ENCODE measurements around the gene HENMT1.

- TF ChIP-seq POLR2AphosphoS5 (IDR thresholded peaks at IDR 0.05) = no peak
- TF ChIP-seq, protein P1, sequence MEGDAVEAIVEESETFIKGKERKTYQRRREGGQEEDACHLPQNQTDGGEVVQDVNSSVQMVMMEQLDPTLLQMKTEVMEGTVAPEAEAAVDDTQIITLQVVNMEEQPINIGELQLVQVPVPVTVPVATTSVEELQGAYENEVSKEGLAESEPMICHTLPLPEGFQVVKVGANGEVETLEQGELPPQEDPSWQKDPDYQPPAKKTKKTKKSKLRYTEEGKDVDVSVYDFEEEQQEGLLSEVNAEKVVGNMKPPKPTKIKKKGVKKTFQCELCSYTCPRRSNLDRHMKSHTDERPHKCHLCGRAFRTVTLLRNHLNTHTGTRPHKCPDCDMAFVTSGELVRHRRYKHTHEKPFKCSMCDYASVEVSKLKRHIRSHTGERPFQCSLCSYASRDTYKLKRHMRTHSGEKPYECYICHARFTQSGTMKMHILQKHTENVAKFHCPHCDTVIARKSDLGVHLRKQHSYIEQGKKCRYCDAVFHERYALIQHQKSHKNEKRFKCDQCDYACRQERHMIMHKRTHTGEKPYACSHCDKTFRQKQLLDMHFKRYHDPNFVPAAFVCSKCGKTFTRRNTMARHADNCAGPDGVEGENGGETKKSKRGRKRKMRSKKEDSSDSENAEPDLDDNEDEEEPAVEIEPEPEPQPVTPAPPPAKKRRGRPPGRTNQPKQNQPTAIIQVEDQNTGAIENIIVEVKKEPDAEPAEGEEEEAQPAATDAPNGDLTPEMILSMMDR (IDR thresholded peaks at IDR 0.05) = no peak
Measured at GRCh38 chr1:108615544-108615943, 45.3 kb downstream of the HENMT1 start.

Measured in transverse colon (tissue), 4 donors.